HG03060 (cell line): Measurements from ENCODE around the gene GABRA1.

Experiments used
- ATAC-seq: cut with Tn5 transposase; IDR thresholded peaks from one replicate; pipeline ENCODE4 v1.9.1; 2021; ENCODE audit warnings: low read depth, moderate number of reproducible peaks; ENCODE audit not compliant: unreplicated experiment

Gene GABRA1

GRCh38 chr5:161847941-161848391 is at the start of gene GABRA1:
Gene GABRA1, plus strand, starts transcription at chr5:161848120. Its CDS starts 2,691 bp downstream, at chr5:161850811.
- ATAC-seq: no peak

GRCh38 chr5:161799316-161799715 is 48.6 kb upstream of the GABRA1 start:
- ATAC-seq: no peak

GRCh38 chr5:161804263-161804662 is 43.7 kb upstream of the GABRA1 start:
- no peak for ATAC-seq

GRCh38 chr5:161846746-161847145 is 1.2 kb upstream of the GABRA1 start:
- ATAC-seq: no peak

GRCh38 chr5:161847447-161847846 is 473 bp upstream of the GABRA1 start:
- no peak for ATAC-seq

GRCh38 chr5:161850491-161850890 is 2.6 kb downstream of the GABRA1 start:
- no peak for ATAC-seq

GRCh38 chr5:161851691-161852299 is 3.9 kb downstream of the GABRA1 start:
- no peak for ATAC-seq

GRCh38 chr5:161857358-161857757 is 9.4 kb downstream of the GABRA1 start:
- no peak for ATAC-seq

GRCh38 chr5:161863259-161863658 is 15.3 kb downstream of the GABRA1 start:
- ATAC-seq: no peak

GRCh38 chr5:161863811-161864210 is 15.9 kb downstream of the GABRA1 start:
- no peak for ATAC-seq

GRCh38 chr5:161865510-161865909 is 17.6 kb downstream of the GABRA1 start:
- ATAC-seq: no peak

- no peak for ATAC-seq
These were observed 42.1 kb downstream of the GABRA1 start for GRCh38 chr5:161889971-161890370.

GRCh38 chr5:161895514-161895913 is 47.6 kb downstream of the GABRA1 start:
- ATAC-seq: no peak

GRCh38 chr5:161897033-161897432 is 49.1 kb downstream of the GABRA1 start:
- ATAC-seq: no peak

GRCh38 chr5:161899590-161899989 is 51.7 kb downstream of the GABRA1 start:
- no peak for ATAC-seq

GRCh38 chr5:161900981-161901380 is 53.1 kb downstream of the GABRA1 start:
- no peak for ATAC-seq

GRCh38 chr5:161921781-161922180 is 73.9 kb downstream of the GABRA1 start:
- no peak for ATAC-seq

- ATAC-seq: no peak
These were observed 76.3 kb downstream of the GABRA1 start for GRCh38 chr5:161924270-161924669.

- no peak for ATAC-seq
These were observed 78.0 kb downstream of the GABRA1 start for GRCh38 chr5:161925960-161926359.

GRCh38 chr5:161934486-161934885 is 86.6 kb downstream of the GABRA1 start:
- no peak for ATAC-seq

- no peak for ATAC-seq
These were observed 97.1 kb downstream of the GABRA1 start for GRCh38 chr5:161944974-161945373.

- ATAC-seq: no peak
These were observed 99.0 kb downstream of the GABRA1 start for GRCh38 chr5:161946911-161947310.
